ENCODE measurements around the gene FOXK2. TPM values are rescaled to one million over a fixed set of nuclear protein-coding genes. Genes with fewer than 3 reads are reported as not detected.
"Not testable (repeated sequence)": the region's sequence is repeated elsewhere in the genome, so short reads cannot be mapped to it uniquely, and the experiment has no call there.

FOXK2 gene
- total RNA-seq, 2 experiments from 2014 or later = 32.5 to 33.7 TPM

DNA sequence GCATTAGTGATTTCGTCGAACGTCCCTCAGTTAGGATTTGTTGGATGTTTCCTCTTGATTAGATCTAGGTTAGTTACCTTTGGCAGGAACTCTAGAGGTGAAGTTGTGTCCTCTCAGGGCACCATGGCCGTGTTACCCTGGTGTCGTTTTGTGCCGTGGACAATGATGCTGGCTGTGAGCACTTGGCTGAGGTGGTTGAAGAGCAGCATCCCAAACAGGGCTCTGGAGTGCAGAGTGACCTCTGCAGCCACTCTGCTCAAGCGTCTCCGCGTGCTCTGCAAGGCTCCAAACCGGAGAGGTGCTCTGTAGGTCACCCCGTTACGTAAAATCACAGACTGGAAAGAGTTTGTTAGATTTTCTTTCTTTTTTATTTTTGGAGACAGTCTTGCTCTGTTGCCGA, 33.0 kb downstream of the FOXK2 start:
- no peak overlapping the region for H3K4me3 ChIP-seq (ENCODE audit: low read length)
- Mint-ChIP-seq H3K9me3 (no peaks in the 10 kb centered on the region), H3K27me3 (no peaks in the 10 kb centered on the region), H3K4me3 (no peak overlapping the region), H3K36me3 (ENCODE audit: low read depth) (no peaks in the 10 kb centered on the region), H3K4me1 (ENCODE audit: low read depth) (peaks cover 38% of the 10 kb centered on the region), H3K27ac (no peak overlapping the region)
- H3K9me3 ChIP-seq (ENCODE audit: control insufficient read depth in 1 of 2, insufficient read depth in 1 of 2, low read length in 2 of 2) = no peaks in the 10 kb centered on the region
- intact Hi-C loops (cut with DNase I, micrococcal nuclease) = loop anchor here (5.0 to 10.0 kb wide), 3 partner anchors 55 to 518 kb away; partner anchors contain the start of genes DCXR (in 1 of the 2), HEXD (in 1 of the 2), OGFOD3 (in 1 of the 2) and RAC3 (in 1 of the 2)
- no peak for DNase-seq
- H3K27ac ChIP-seq (ENCODE audit: low read depth in 1 of 2, low read length in 2 of 2) = no peak overlapping the region
- TF ChIP-seq, protein P1, sequence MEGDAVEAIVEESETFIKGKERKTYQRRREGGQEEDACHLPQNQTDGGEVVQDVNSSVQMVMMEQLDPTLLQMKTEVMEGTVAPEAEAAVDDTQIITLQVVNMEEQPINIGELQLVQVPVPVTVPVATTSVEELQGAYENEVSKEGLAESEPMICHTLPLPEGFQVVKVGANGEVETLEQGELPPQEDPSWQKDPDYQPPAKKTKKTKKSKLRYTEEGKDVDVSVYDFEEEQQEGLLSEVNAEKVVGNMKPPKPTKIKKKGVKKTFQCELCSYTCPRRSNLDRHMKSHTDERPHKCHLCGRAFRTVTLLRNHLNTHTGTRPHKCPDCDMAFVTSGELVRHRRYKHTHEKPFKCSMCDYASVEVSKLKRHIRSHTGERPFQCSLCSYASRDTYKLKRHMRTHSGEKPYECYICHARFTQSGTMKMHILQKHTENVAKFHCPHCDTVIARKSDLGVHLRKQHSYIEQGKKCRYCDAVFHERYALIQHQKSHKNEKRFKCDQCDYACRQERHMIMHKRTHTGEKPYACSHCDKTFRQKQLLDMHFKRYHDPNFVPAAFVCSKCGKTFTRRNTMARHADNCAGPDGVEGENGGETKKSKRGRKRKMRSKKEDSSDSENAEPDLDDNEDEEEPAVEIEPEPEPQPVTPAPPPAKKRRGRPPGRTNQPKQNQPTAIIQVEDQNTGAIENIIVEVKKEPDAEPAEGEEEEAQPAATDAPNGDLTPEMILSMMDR (IDR thresholded peaks at IDR 0.05) = no peak
- H3K4me1 ChIP-seq (ENCODE audit: insufficient read depth, low read length) = peaks cover 24% of the 10 kb centered on the region
- ATAC-seq (ENCODE audit: poor library complexity) = no peak
- no peaks in the 10 kb centered on the region for H3K36me3 ChIP-seq (ENCODE audit: insufficient read depth, low read length)
- H3K27me3 ChIP-seq (ENCODE audit: control insufficient read depth in 1 of 2, insufficient read depth in 2 of 2, low read length in 2 of 2) = no peaks in the 10 kb centered on the region
- ChIA-PET CTCF (no interaction called here), POLR2A (no interaction called here)

DNA sequence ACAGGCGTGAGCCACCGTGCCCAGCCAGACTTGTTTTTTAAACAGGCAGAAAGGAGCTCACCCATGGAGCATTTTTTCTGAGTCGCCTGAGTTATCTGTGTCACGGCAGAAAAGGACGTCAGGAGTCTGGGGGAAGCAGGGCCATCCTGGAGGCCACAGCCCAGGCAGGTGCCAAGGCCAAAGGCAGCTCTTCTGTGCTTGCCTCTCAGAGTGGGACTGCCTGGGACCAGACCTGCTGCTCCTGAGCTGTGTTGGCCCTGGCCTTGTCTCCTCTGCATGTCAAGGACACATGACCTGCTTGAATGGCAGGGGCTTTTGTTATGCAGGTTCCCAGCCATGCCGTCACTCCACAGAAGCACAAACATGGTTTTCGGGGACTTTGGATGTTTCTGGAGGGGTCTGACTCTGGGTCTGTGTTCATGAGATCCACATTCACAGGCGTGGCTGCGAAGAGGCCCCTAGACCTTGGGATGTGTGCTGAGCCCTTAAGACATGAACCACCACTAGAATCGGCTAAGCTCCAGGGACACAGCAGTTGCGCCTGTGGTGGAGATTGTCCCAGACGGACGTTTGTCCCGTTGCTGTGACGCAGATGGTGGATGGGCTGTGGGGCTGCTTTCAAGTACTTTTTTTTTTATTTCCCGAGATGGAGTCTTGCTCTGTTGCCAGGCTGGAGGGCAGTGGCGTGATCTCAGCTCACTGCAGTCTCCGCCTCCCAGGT, 33.8 kb downstream of the FOXK2 start:
- peaks cover 30% of the 10 kb centered on the region for H3K4me1 Mint-ChIP-seq (ENCODE audit: low read depth)
- H3K27ac Mint-ChIP-seq = no peak overlapping the region
- peaks cover 24% of the 10 kb centered on the region for H3K4me1 ChIP-seq (ENCODE audit: insufficient read depth, low read length)
- ChIA-PET POLR2A (no interaction called here), CTCF (interaction anchor here (0.9 to 1.8 kb wide), 2 partner anchors 9 to 17 kb away, joined by 3 to 6 read pairs; no protein-coding TSS in a partner anchor)
- H3K27me3 ChIP-seq (ENCODE audit: control insufficient read depth in 1 of 2, insufficient read depth in 2 of 2, low read length in 2 of 2) = no peaks in the 10 kb centered on the region
- H3K9me3 Mint-ChIP-seq = no peaks in the 10 kb centered on the region
- intact Hi-C loops (cut with DNase I, micrococcal nuclease) = loop anchor here (5.0 to 10.0 kb wide), 3 partner anchors 56 to 519 kb away; partner anchors contain the start of genes DCXR (in 1 of the 2), HEXD (in 1 of the 2), OGFOD3 (in 1 of the 2) and RAC3 (in 1 of the 2)
- H3K9me3 ChIP-seq (ENCODE audit: control insufficient read depth in 1 of 2, insufficient read depth in 1 of 2, low read length in 2 of 2) = no peaks in the 10 kb centered on the region
- TF ChIP-seq, protein P1 (IDR thresholded peaks at IDR 0.05) = no peak
- H3K36me3 ChIP-seq (ENCODE audit: insufficient read depth, low read length) = no peaks in the 10 kb centered on the region
- ATAC-seq (ENCODE audit: poor library complexity) (no peak), DNase-seq (no peak)
- no peak overlapping the region for H3K4me3 ChIP-seq (ENCODE audit: low read length)
- no peaks in the 10 kb centered on the region for H3K36me3 Mint-ChIP-seq (ENCODE audit: low read depth)
- no peak overlapping the region for H3K27ac ChIP-seq (ENCODE audit: low read depth in 1 of 2, low read length in 2 of 2)
- H3K4me3 Mint-ChIP-seq = no peak overlapping the region
- no peaks in the 10 kb centered on the region for H3K27me3 Mint-ChIP-seq

DNA sequence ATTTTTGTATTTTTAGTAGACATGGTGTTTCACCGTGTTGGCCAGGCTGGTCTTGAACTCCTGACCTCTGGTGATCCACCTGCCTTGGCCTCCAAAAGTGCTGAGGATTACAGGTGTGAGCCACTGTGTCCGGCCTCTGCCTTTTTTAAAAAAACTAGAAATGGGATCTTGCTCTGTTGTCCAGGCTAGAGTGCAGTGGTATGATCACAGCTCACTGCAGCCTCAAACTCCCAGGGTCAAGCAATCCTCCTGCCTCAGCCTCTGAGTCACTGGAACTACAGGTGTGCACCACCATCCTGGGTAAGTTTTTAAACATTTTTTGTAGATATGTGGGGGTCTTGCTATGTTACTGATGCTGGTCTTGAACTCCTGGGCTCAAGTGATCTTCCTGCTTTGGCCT, 38.0 kb downstream of the FOXK2 start:
- POLR2A ChIA-PET = interaction anchor here (1.2 kb wide), 1 partner anchor 21 kb away, joined by 3 read pairs; no protein-coding TSS in a partner anchor
- peaks cover 31% of the 10 kb centered on the region for H3K4me1 ChIP-seq (ENCODE audit: insufficient read depth, low read length)
- H3K9me3 Mint-ChIP-seq; ATAC-seq (ENCODE audit: poor library complexity); H3K27me3 Mint-ChIP-seq; H3K9me3 ChIP-seq (ENCODE audit: control insufficient read depth in 1 of 2, insufficient read depth in 1 of 2, low read length in 2 of 2); DNase-seq; H3K27me3 ChIP-seq (ENCODE audit: control insufficient read depth in 1 of 2, insufficient read depth in 2 of 2, low read length in 2 of 2); H3K27ac Mint-ChIP-seq; H3K36me3 Mint-ChIP-seq (ENCODE audit: low read depth); H3K27ac ChIP-seq (ENCODE audit: low read depth in 1 of 2, low read length in 2 of 2); H3K36me3 ChIP-seq (ENCODE audit: insufficient read depth, low read length); CTCF ChIA-PET; H3K4me3 ChIP-seq (ENCODE audit: low read length); H3K4me3 Mint-ChIP-seq: not testable (repeated sequence)
- H3K4me1 Mint-ChIP-seq (ENCODE audit: low read depth) = peaks cover 24% of the 10 kb centered on the region
- intact Hi-C loops (cut with DNase I, micrococcal nuclease) = loop anchor here (10.0 kb wide), 2 partner anchors 143 to 523 kb away; partner anchors contain the start of genes DCXR (in 1 of the 2), HEXD (in 1 of the 2), OGFOD3 (in 1 of the 2) and RAC3 (in 1 of the 2)

All from CD4-positive, alpha-beta T cell (primary cell).